Thyroid gland (tissue), 4 donors: ENCODE results near the gene NAE1.

Experiments used
- CTCF ChIP-seq, 6 experiments: fragments of 200-600 bp in 3 of 6; fragments of 450-650 bp in 3 of 6; sonication (generic) in 3 of 6; IDR thresholded peaks; one replicate each; pipeline ENCODE4 v1.5.1; 2016 to 2019; ENCODE audit warnings: antibody characterized with exemption in 6 of 6, mild to moderate bottlenecking in 2 of 6, inconsistent platforms in 1 of 6, moderate library complexity in 1 of 6
- POLR2A ChIP-seq, 2 donors: fragments of 450-650 bp; IDR thresholded peaks; one replicate each; pipeline ENCODE4 v1.6.1; 2017; ENCODE audit warnings: antibody characterized with exemption in 2 of 2, mild to moderate bottlenecking in 2 of 2, moderate library complexity in 1 of 2

GRCh38 chr16:66853261-66854139 lies 22.7 kb upstream of the NAE1 start:
- TF ChIP-seq CTCF (IDR thresholded peaks at IDR 0.05) (no peak), POLR2A (IDR thresholded peaks at IDR 0.05) (no peak)
